Loucy (cell line): Measurements from ENCODE around the gene PI4KA.

ENCODE experiments used
- H2AFZ ChIP-seq: fragments of 200-600 bp; sonication (generic); 2 replicates; pipeline ENCODE4 v1.6.0; 2016; ENCODE audit warnings: antibody characterized with exemption, mild to moderate bottlenecking, low read length, moderate library complexity
- H3F3A ChIP-seq: fragments of 200-600 bp; 2 replicates; pipeline ENCODE4 v1.6.0; 2016; ENCODE audit warnings: antibody characterized with exemption, low read depth, mild to moderate bottlenecking
- H3K27me3 ChIP-seq: fragments of 200-600 bp; sonication (generic); 2 replicates; pipeline ENCODE4 v1.6.1; 2014; ENCODE audit warnings: low read length, mild to moderate bottlenecking; ENCODE audit not compliant: insufficient read depth, poor library complexity, severe bottlenecking
- H3K36me3 ChIP-seq: fragments of 200-600 bp; sonication (generic); 2 replicates; pipeline ENCODE4 v1.6.1; 2016; ENCODE audit warnings: low read length; ENCODE audit not compliant: insufficient read depth
- H3K4me1 ChIP-seq: fragments of 200-600 bp; sonication (generic); 2 replicates; pipeline ENCODE4 v1.5.1; 2014; ENCODE audit warnings: low read length, mild to moderate bottlenecking; ENCODE audit not compliant: insufficient read depth, poor library complexity, severe bottlenecking
- H3K4me2 ChIP-seq: fragments of 200-600 bp; sonication (generic); 2 replicates; pipeline ENCODE4 v1.6.0; 2014; ENCODE audit warnings: antibody characterized with exemption, low read length, low read depth, mild to moderate bottlenecking; ENCODE audit not compliant: poor library complexity, severe bottlenecking
- H3K4me3 ChIP-seq: fragments of 200-600 bp; sonication (generic); 2 replicates; pipeline ENCODE4 v1.5.1; 2014; ENCODE audit warnings: low read length, mild to moderate bottlenecking, mixed read lengths; ENCODE audit not compliant: poor library complexity, severe bottlenecking
- H3K79me2 ChIP-seq: fragments of 200-600 bp; sonication (generic); 2 replicates; pipeline ENCODE4 v1.6.1; 2014; ENCODE audit warnings: low read length; ENCODE audit not compliant: insufficient read depth
- H3K9ac ChIP-seq: fragments of 200-600 bp; sonication (generic); 2 replicates; pipeline ENCODE4 v1.6.0; 2014; ENCODE audit warnings: mild to moderate bottlenecking, low read depth, low read length, moderate library complexity; ENCODE audit not compliant: poor library complexity, severe bottlenecking
- H3K9me2 ChIP-seq: fragments of 200-600 bp; sonication (generic); replicated peaks from 2 replicates; pipeline ENCODE4 v1.6.1; 2016; ENCODE audit warnings: low read depth, low read length, mixed read lengths
- H3K9me3 ChIP-seq: fragments of 200-600 bp; sonication (generic); 2 replicates; pipeline ENCODE4 v1.6.1; 2014; ENCODE audit warnings: mild to moderate bottlenecking, antibody characterized with exemption, low read length, low read depth; ENCODE audit not compliant: insufficient read depth
- H4K20me1 ChIP-seq: fragments of 200-600 bp; sonication (generic); 2 replicates; pipeline ENCODE4 v1.6.0; 2014; ENCODE audit warnings: antibody characterized with exemption, low read length, mild to moderate bottlenecking; ENCODE audit not compliant: insufficient read depth, poor library complexity, severe bottlenecking
- EZH2phosphoT487 ChIP-seq: fragments of 200-600 bp; IDR thresholded peaks from 2 replicates; pipeline ENCODE4 v1.6.1; 2018; ENCODE audit warnings: antibody characterized with exemption, mild to moderate bottlenecking, moderate library complexity, borderline replicate concordance
- TF ChIP-seq, protein P1 (sequence below): fragments of 200-600 bp; sonication (generic); conservative IDR thresholded peaks from 2 replicates; pipeline ENCODE4 v1.5.1; 2014; ENCODE audit warnings: mild to moderate bottlenecking, antibody characterized with exemption, low read length

PI4KA gene

DNA sequence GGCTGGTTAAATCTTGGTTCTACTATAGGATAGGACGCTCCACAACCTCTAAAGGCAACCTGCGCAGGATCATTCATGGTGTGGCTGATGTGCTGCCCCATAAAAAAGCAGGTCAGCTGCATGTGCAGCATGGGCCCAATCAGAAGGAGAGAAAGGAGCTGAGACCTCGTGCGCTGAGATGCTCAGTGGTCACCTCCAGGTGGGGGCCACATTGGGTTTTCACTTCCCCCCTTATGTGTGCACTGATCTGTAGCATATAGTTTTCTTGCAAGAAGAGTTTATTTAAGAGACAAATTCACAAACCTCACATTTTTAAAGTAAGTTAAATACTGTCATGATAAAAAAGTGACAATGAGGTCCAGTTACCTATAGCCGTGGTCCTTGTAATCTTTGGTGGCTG, 60.4 kb downstream of the PI4KA start:
- no peaks in the 10 kb centered on the region for H3F3A ChIP-seq
- no peaks in the 10 kb centered on the region for H3K79me2 ChIP-seq
- no peak overlapping the region for H3K9ac ChIP-seq
- no peak overlapping the region for H3K4me2 ChIP-seq
- H3K9me2 ChIP-seq, result no peaks in the 10 kb centered on the region
- TF ChIP-seq EZH2phosphoT487, result no peak
- TF ChIP-seq, protein P1, sequence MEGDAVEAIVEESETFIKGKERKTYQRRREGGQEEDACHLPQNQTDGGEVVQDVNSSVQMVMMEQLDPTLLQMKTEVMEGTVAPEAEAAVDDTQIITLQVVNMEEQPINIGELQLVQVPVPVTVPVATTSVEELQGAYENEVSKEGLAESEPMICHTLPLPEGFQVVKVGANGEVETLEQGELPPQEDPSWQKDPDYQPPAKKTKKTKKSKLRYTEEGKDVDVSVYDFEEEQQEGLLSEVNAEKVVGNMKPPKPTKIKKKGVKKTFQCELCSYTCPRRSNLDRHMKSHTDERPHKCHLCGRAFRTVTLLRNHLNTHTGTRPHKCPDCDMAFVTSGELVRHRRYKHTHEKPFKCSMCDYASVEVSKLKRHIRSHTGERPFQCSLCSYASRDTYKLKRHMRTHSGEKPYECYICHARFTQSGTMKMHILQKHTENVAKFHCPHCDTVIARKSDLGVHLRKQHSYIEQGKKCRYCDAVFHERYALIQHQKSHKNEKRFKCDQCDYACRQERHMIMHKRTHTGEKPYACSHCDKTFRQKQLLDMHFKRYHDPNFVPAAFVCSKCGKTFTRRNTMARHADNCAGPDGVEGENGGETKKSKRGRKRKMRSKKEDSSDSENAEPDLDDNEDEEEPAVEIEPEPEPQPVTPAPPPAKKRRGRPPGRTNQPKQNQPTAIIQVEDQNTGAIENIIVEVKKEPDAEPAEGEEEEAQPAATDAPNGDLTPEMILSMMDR, result no peak
- H4K20me1 ChIP-seq, result no peaks in the 10 kb centered on the region
- no peak overlapping the region for H2AFZ ChIP-seq
- H3K9me3 ChIP-seq, result no peaks in the 10 kb centered on the region
- no peaks in the 10 kb centered on the region for H3K27me3 ChIP-seq
- peaks cover 73% of the 10 kb centered on the region; the same call in 1 of the 2 replicates for H3K36me3 ChIP-seq
- H3K4me1 ChIP-seq, result peaks cover 7% of the 10 kb centered on the region
- H3K4me3 ChIP-seq, result no peak overlapping the region

DNA sequence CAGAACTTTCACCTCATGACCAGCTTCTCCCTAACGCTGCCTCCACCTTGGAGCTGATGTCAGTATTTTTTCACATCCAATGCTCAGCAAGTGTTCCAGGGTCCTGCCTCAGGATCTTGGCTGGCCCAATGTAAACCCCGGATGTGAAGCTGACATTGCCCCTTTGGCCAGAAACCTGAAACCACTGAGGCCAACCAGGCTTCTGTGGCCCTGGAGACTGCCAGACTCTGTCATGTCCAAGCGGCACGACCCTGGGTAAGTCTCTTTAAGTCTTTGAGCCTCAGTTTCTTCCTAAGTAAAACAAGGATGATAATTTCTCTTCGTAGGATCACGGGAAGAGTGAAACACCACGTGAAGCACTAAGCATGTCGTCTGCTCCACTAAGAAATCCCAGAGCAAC, 61.9 kb downstream of the PI4KA start:
- no peaks in the 10 kb centered on the region for H3K9me2 ChIP-seq
- no peak overlapping the region for H3K4me2 ChIP-seq
- TF ChIP-seq EZH2phosphoT487, result no peak
- TF ChIP-seq, protein P1, result no peak
- no peak overlapping the region for H2AFZ ChIP-seq
- no peaks in the 10 kb centered on the region for H3K79me2 ChIP-seq
- no peaks in the 10 kb centered on the region for H4K20me1 ChIP-seq
- no peaks in the 10 kb centered on the region for H3F3A ChIP-seq
- H3K9me3 ChIP-seq, result no peaks in the 10 kb centered on the region
- no peak overlapping the region for H3K9ac ChIP-seq
- H3K4me1 ChIP-seq, result peaks cover 7% of the 10 kb centered on the region
- H3K4me3 ChIP-seq, result no peak overlapping the region
- no peaks in the 10 kb centered on the region for H3K27me3 ChIP-seq
- peaks cover 70% of the 10 kb centered on the region; the same call in 1 of the 2 replicates for H3K36me3 ChIP-seq

DNA sequence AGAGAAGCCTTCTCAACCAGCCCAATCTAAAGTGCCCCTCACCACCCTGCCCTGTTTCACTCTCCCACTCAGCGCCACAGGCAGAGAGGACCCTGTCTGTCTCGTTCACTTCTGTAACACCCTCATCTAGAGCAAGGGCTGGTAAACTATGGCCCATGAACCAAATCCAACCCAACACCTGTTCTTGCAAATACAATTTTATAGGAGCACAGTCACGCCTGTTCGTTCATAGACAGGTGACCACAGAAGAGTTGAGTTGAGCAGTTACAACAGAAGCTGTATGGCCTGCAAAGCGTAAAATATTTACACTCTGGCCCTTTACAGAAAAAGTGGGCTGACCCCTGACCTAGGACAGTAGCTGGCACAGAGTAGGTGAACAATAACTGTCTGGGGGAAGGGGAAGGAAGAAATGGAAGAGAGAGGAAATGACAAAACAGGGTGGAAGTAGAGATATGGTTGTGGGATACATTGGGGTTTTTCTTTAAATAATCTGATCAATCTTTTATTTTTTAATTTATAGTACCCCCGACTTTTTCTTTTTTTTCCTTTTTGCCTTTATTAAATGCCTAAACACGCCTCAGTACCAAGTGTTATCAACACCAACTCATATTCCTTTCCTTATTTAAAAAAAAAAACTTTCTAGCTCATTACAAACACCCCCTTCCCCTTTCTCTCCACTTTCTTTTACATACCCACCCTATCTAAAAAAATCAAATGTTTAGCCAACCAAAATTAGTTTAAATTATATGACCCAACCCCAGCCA, 63.8 kb downstream of the PI4KA start:
- no peak for TF ChIP-seq EZH2phosphoT487
- TF ChIP-seq, protein P1, result no peak
- Histone ChIP-seq H3K9ac (no peak overlapping the region), H2AFZ (no peak overlapping the region), H3K4me2 (peak overlapping the region; percentile 6), H3K9me2 (no peaks in the 10 kb centered on the region), H3K4me3 (no peak overlapping the region), H3K27me3 (no peaks in the 10 kb centered on the region), H3F3A (no peaks in the 10 kb centered on the region), H3K36me3 (peaks cover 63% of the 10 kb centered on the region; the same call in 1 of the 2 replicates), H3K79me2 (no peaks in the 10 kb centered on the region), H4K20me1 (no peaks in the 10 kb centered on the region), H3K9me3 (no peaks in the 10 kb centered on the region), H3K4me1 (peaks cover 7% of the 10 kb centered on the region)
